HEK293 (cell line): ENCODE results near the gene ERAL1.

Source experiments
- CTCF ChIA-PET: fragments of 350-600 bp; formaldehyde crosslinking; extraction: SDS; loops from one replicate; lab custom pipeline; 2021; ENCODE audit warnings: antibody characterized with exemption; lab: Yijun Ruan, JAX
- POLR2A ChIA-PET: fragments of 300-600 bp; formaldehyde crosslinking; extraction: SDS; loops from one replicate; lab custom pipeline; 2020; ENCODE audit warnings: antibody characterized with exemption, inconsistent platforms; lab: Yijun Ruan, JAX
- H3K27ac ChIP-seq: fragments of 200-500 bp; sonication (Bioruptor generic); 2 replicates; pipeline ENCODE4 v1.5.1; 2014; ENCODE audit warnings: low read depth, low read length, control low read depth, inconsistent platforms; ENCODE audit errors: extremely low read depth
- H3K36me3 ChIP-seq, 2 experiments: fragments of 200-500 bp in 1 of 2; sonication (Bioruptor generic) in 1 of 2; 1 replicate in 1 of 2; 2 replicates in 1 of 2; pipeline ENCODE4 v1.5.1; 2014 to 2017; ENCODE audit warnings: inconsistent platforms in 2 of 2, low read length in 2 of 2; ENCODE audit not compliant: control insufficient read depth in 2 of 2, insufficient read depth in 1 of 2
- H3K4me1 ChIP-seq: fragments of 200-500 bp; sonication (Bioruptor generic); 2 replicates; pipeline ENCODE4 v1.5.1; 2014; ENCODE audit warnings: mild to moderate bottlenecking, low read length, inconsistent platforms; ENCODE audit not compliant: control insufficient read depth, insufficient read depth
- H3K4me3 ChIP-seq: 2 replicates; pipeline ENCODE4 v1.5.1; 2011; ENCODE audit warnings: low read depth, mild to moderate bottlenecking, control low read depth, low read length, moderate library complexity
- H3K9me3 ChIP-seq: fragments of 200-500 bp; sonication (Bioruptor generic); 2 replicates; pipeline ENCODE4 v1.5.1; 2014; ENCODE audit warnings: low read depth, low read length, inconsistent platforms; ENCODE audit not compliant: control insufficient read depth, insufficient read depth
- HIC1 ChIP-seq: fragments of 450-650 bp; formaldehyde crosslinking; IDR thresholded peaks from 2 replicates; pipeline ENCODE4 v1.5.1; 2016; ENCODE audit warnings: missing biosample characterization, missing genetic modification characterization
- IKZF3 ChIP-seq: fragments of 450-650 bp; IDR thresholded peaks from 2 replicates; pipeline ENCODE4 v1.5.0; 2018; ENCODE audit warnings: missing biosample characterization, mild to moderate bottlenecking, missing genetic modification characterization, moderate library complexity
- KLF8 ChIP-seq: fragments of 450-650 bp; formaldehyde crosslinking; IDR thresholded peaks from 2 replicates; pipeline ENCODE4 v1.5.1; 2016; ENCODE audit warnings: missing biosample characterization, missing genetic modification characterization
- PRDM1 ChIP-seq: fragments of 450-650 bp; formaldehyde crosslinking; IDR thresholded peaks from 2 replicates; pipeline ENCODE4; 2016; ENCODE audit warnings: missing biosample characterization, missing genetic modification characterization
- SCRT1 ChIP-seq: fragments of 450-650 bp; formaldehyde crosslinking; IDR thresholded peaks from 2 replicates; pipeline ENCODE4 v1.5.1; 2016; ENCODE audit warnings: missing biosample characterization, missing genetic modification characterization, borderline replicate concordance
- YY1 ChIP-seq: fragments of 450-650 bp; formaldehyde crosslinking; IDR thresholded peaks from 2 replicates; pipeline ENCODE4 v1.5.1; 2018; ENCODE audit warnings: missing biosample characterization, missing genetic modification characterization
- ZBTB48 ChIP-seq: fragments of 450-650 bp; formaldehyde crosslinking; IDR thresholded peaks from 2 replicates; pipeline ENCODE4 v1.5.1; 2016; ENCODE audit warnings: missing biosample characterization, missing genetic modification characterization
- ZNF354C ChIP-seq: fragments of 450-650 bp; formaldehyde crosslinking; IDR thresholded peaks from 2 replicates; pipeline ENCODE4 v1.5.1; 2016; ENCODE audit warnings: missing biosample characterization, missing genetic modification characterization, low read depth, borderline replicate concordance
- ZNF473 ChIP-seq: fragments of 450-650 bp; formaldehyde crosslinking; IDR thresholded peaks from 2 replicates; pipeline ENCODE4 v1.5.1; 2017; ENCODE audit warnings: missing biosample characterization, missing genetic modification characterization
- ZNF600 ChIP-seq: fragments of 450-650 bp; formaldehyde crosslinking; IDR thresholded peaks from 2 replicates; pipeline ENCODE4 v1.5.1; 2016; ENCODE audit warnings: missing biosample characterization, missing genetic modification characterization
- ZNF639 ChIP-seq: fragments of 450-650 bp; formaldehyde crosslinking; IDR thresholded peaks from 2 replicates; pipeline ENCODE4 v1.5.1; 2016; ENCODE audit warnings: missing biosample characterization, missing genetic modification characterization
- ZNF658 ChIP-seq: fragments of 450-650 bp; formaldehyde crosslinking; IDR thresholded peaks from 2 replicates; pipeline ENCODE4; 2016; ENCODE audit warnings: missing biosample characterization, missing genetic modification characterization
- TF ChIP-seq, protein P1 (sequence below): fragments of 450-650 bp; formaldehyde crosslinking; IDR thresholded peaks from 2 replicates; pipeline ENCODE4 v1.5.1; 2016; ENCODE audit warnings: missing biosample characterization, missing genetic modification characterization
- TF ChIP-seq, protein P2 (sequence below): fragments of 450-650 bp; formaldehyde crosslinking; IDR thresholded peaks from 2 replicates; pipeline ENCODE4 v1.5.1; 2016; ENCODE audit warnings: missing biosample characterization, missing genetic modification characterization, low read depth
- TF ChIP-seq, protein P3 (sequence below): fragments of 450-650 bp; IDR thresholded peaks from 2 replicates; pipeline ENCODE4 v1.5.1; 2018; ENCODE audit warnings: missing biosample characterization, mild to moderate bottlenecking, missing genetic modification characterization

Gene ERAL1

DNA sequence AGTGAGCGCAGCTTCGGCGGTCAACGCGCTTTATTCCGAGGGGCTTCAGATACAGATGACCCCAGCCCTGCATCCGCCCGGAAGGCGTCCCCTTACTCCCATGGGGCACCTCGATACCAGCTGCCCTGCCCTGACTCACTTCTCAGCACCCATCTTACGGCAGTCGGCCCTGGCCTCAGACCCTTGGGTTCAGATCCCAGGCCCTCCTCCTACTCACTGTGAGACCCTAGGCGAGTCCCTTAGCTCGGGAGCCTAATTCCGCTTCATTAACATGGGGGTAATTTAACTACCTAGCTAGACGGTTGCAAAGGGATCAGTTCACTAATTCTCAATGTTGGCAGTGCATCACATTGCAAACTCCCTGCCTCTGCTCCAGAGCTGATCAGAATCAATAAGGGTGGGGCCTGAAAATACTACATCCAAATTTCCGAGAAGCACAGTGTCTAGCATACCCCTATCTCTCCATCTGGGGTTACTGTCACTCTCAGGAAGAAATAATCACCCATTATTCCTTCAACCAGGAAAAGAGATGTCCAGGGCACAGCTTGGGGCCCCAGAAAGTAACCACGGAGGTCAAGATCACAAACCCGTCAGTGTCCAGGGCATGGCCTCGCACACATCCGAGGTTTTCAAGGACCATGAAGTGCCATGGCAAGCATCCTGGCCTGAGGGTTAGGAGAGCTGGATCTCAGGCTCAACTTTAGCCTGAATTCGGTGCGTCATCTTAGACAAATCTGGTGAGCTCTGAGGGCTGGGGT is 43.1 kb downstream of the ERAL1 start (continued):
- TF ChIP-seq, protein P1, sequence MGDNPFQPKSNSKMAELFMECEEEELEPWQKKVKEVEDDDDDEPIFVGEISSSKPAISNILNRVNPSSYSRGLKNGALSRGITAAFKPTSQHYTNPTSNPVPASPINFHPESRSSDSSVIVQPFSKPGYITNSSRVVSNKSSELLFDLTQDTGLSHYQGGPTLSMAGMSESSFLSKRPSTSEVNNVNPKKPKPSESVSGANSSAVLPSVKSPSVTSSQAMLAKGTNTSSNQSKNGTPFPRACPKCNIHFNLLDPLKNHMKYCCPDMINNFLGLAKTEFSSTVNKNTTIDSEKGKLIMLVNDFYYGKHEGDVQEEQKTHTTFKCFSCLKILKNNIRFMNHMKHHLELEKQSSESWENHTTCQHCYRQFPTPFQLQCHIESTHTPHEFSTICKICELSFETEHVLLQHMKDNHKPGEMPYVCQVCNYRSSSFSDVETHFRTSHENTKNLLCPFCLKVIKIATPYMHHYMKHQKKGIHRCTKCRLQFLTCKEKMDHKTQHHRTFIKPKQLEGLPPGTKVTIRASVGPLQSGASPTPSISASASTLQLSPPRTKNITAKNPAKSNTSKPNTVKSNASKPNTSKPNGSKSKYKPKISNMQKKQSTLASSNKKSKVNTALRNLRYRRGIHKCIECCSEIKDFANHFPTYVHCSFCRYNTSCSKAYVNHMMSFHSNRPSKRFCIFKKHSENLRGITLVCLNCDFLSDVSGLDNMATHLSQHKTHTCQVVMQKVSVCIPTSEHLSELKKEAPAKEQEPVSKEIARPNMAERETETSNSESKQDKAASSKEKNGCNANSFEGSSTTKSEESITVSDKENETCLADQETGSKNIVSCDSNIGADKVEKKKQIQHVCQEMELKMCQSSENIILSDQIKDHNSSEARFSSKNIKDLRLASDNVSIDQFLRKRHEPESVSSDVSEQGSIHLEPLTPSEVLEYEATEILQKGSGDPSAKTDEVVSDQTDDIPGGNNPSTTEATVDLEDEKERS (tag by site-specific recombination): no peak
- no peak for TF ChIP-seq SCRT1
- TF ChIP-seq IKZF3 (tag by site-specific recombination): no peak
- TF ChIP-seq HIC1 (tag by site-specific recombination): no peak
- peak; percentile 88 for TF ChIP-seq ZBTB48
- TF ChIP-seq ZNF354C: no peak
- TF ChIP-seq KLF8 (tag by site-specific recombination): 0 out of 2 replicates have a peak, but pooled peaks have one; percentile 2

DNA sequence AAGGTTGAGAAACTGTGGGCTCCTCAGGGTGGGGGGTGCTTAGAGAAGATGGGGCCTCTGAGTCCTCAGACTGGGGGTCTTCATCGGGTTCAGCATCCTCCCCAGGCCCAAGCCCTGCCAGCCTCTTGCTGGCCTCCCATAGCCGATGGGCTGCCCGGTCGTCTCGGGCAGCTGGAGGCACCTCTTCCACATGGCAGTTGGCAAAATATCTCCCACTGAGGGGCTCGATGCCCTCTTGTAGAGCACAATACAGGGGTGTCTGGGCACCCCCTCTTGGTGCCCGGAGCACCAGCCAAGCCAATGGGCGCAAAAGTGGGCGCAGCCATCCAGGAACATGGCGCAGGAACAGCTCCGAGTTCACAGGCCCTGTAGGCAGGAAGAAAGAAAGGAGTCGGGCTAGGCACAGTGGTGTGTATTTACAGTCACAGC is 43.7 kb downstream of the ERAL1 start:
- POLR2A ChIA-PET: interaction anchor here (0.6 to 2.8 kb wide), 13 partner anchors 9 to 395 kb away, joined by 3 to 9 read pairs (median 3); partner anchors contain the start of genes FAM222B, NUFIP2 and PHF12
- CTCF ChIA-PET: interaction anchor here (0.6 to 18.6 kb wide), 12 partner anchors 10 to 188 kb away, joined by 3 to 142 read pairs (median 6); partner anchors contain the start of genes NEK8 and TLCD1
- H3K36me3 ChIP-seq: peaks cover 0 to 18% of the 10 kb centered on the region in 2 experiments; a peak in 2 of 3 replicates
- H3K4me1 ChIP-seq: peaks cover 9% of the 10 kb centered on the region; the same call in 1 of the 2 replicates
- no peaks in the 10 kb centered on the region for H3K9me3 ChIP-seq
- no peak overlapping the region for H3K4me3 ChIP-seq
- no peak for TF ChIP-seq YY1 (tag by site-specific recombination)
- TF ChIP-seq HIC1 (tag by site-specific recombination): peak; percentile 55; the same call in 1 of the 2 replicates
- H3K27ac ChIP-seq: no peak overlapping the region

DNA sequence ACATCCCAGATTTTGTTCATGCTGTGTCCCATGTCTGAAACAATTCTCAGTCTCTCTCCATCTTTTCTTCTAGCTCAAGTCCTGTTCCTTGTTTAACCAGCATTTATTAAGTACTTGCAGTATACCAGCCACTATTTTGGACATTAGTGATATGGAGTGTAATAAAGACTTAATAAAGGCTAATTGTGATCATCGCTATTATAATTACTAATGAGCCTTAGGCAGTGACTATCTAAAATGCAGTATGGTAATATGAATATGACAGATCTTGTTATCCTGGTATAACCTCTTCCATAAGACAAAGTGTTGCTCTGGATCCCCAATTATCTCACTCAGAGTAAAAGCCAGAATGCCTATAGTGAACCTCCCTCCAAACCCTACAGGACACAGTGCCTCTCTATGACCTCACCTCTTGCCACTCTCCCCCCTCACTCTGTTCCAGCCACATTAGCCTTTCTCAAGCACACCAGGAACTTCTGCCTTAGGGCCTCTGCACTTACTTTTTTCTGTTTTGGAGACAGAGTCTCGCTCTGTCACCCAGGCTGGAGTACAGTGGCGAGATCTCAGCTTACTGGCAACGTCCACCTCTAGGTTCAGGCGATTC is 44.5 kb downstream of the ERAL1 start:
- POLR2A ChIA-PET: interaction anchor here (0.6 to 2.8 kb wide), 8 partner anchors 36 to 395 kb away, joined by 3 to 9 read pairs (median 4); partner anchors contain the start of genes FAM222B, NUFIP2 and PHF12
- no peak for TF ChIP-seq ZNF639 (tag by site-specific recombination)
- TF ChIP-seq ZNF600: peak; percentile 75
- TF ChIP-seq PRDM1: peak; percentile 64; the same call in 1 of the 2 replicates
- TF ChIP-seq ZNF473 (tag by site-specific recombination): no peak
- TF ChIP-seq, protein P2, sequence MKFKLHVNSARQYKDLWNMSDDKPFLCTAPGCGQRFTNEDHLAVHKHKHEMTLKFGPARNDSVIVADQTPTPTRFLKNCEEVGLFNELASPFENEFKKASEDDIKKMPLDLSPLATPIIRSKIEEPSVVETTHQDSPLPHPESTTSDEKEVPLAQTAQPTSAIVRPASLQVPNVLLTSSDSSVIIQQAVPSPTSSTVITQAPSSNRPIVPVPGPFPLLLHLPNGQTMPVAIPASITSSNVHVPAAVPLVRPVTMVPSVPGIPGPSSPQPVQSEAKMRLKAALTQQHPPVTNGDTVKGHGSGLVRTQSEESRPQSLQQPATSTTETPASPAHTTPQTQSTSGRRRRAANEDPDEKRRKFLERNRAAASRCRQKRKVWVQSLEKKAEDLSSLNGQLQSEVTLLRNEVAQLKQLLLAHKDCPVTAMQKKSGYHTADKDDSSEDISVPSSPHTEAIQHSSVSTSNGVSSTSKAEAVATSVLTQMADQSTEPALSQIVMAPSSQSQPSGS: peak; percentile 46
- TF ChIP-seq, protein P3, sequence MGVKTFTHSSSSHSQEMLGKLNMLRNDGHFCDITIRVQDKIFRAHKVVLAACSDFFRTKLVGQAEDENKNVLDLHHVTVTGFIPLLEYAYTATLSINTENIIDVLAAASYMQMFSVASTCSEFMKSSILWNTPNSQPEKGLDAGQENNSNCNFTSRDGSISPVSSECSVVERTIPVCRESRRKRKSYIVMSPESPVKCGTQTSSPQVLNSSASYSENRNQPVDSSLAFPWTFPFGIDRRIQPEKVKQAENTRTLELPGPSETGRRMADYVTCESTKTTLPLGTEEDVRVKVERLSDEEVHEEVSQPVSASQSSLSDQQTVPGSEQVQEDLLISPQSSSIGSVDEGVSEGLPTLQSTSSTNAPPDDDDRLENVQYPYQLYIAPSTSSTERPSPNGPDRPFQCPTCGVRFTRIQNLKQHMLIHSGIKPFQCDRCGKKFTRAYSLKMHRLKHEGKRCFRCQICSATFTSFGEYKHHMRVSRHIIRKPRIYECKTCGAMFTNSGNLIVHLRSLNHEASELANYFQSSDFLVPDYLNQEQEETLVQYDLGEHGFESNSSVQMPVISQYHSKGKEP: no peak
- TF ChIP-seq ZNF658 (tag by site-specific recombination): no peak

More for the DNA sequence above, 44.5 kb downstream of the ERAL1 start:
- CTCF ChIA-PET: interaction anchor here (0.6 to 18.6 kb wide), 9 partner anchors 10 to 188 kb away, joined by 3 to 142 read pairs (median 6); partner anchors contain the start of genes NEK8 and TLCD1
- Histone ChIP-seq H3K36me3 (peaks cover 0 to 18% of the 10 kb centered on the region in 2 experiments; a peak in 2 of 3 replicates), H3K27ac (no peak overlapping the region), H3K9me3 (no peaks in the 10 kb centered on the region), H3K4me3 (no peak overlapping the region), H3K4me1 (peaks cover 9% of the 10 kb centered on the region; the same call in 1 of the 2 replicates)
